ENCODE measurements around the gene SH3BGRL2.

SH3BGRL2 gene

GRCh38 chr6:79719248-79719960 lies 88.3 kb downstream of the SH3BGRL2 start:
- TF ChIP-seq POLR2AphosphoS5 (IDR thresholded peaks at IDR 0.05; ENCODE audit: low read depth) (no peak), REST (IDR thresholded peaks at IDR 0.05; ENCODE audit: insufficient replicate concordance, low read depth) (no peak), GABPA (IDR thresholded peaks at IDR 0.05; ENCODE audit: low read depth) (no peak), CTCF (IDR thresholded peaks at IDR 0.05; ENCODE audit: insufficient read depth, low read length) (no peak), SPI1 (IDR thresholded peaks at IDR 0.05; ENCODE audit: borderline replicate concordance, low read depth) (no peak)
- DNase-seq (ENCODE audit: low read depth in 1 of 2, low spot score in 1 of 2), result no peak
- H3K27ac ChIP-seq (replicated peaks), result no peak overlapping the region
- no peaks in the 10 kb centered on the region for H3K27me3 ChIP-seq (ENCODE audit: insufficient read depth, poor library complexity, severe bottlenecking)
- no peak overlapping the region for H3K4me3 ChIP-seq (replicated peaks; ENCODE audit: insufficient read depth, low read length)

- Histone ChIP-seq H3K27me3 (ENCODE audit: insufficient read depth, poor library complexity, severe bottlenecking) (no peaks in the 10 kb centered on the region), H3K4me3 (replicated peaks; ENCODE audit: insufficient read depth, low read length) (no peak overlapping the region), H3K27ac (replicated peaks) (no peak overlapping the region)
- no peak for DNase-seq (ENCODE audit: low read depth in 1 of 2, low spot score in 1 of 2)
- TF ChIP-seq SPI1 (IDR thresholded peaks at IDR 0.05; ENCODE audit: borderline replicate concordance, low read depth) (no peak), POLR2AphosphoS5 (IDR thresholded peaks at IDR 0.05; ENCODE audit: low read depth) (no peak), REST (IDR thresholded peaks at IDR 0.05; ENCODE audit: insufficient replicate concordance, low read depth) (no peak), GABPA (IDR thresholded peaks at IDR 0.05; ENCODE audit: low read depth) (no peak), CTCF (IDR thresholded peaks at IDR 0.05; ENCODE audit: insufficient read depth, low read length) (no peak)
These were observed 93.7 kb downstream of the SH3BGRL2 start for GRCh38 chr6:79724816-79725215.

GRCh38 chr6:79731471-79731870 lies 100.3 kb downstream of the SH3BGRL2 start:
- no peak overlapping the region for H3K4me3 ChIP-seq (replicated peaks; ENCODE audit: insufficient read depth, low read length)
- no peak overlapping the region for H3K27ac ChIP-seq (replicated peaks)
- no peaks in the 10 kb centered on the region for H3K27me3 ChIP-seq (ENCODE audit: insufficient read depth, poor library complexity, severe bottlenecking)
- DNase-seq (ENCODE audit: low read depth in 1 of 2, low spot score in 1 of 2), result no peak
- TF ChIP-seq CTCF (IDR thresholded peaks at IDR 0.05; ENCODE audit: insufficient read depth, low read length) (no peak), REST (IDR thresholded peaks at IDR 0.05; ENCODE audit: insufficient replicate concordance, low read depth) (no peak), POLR2AphosphoS5 (IDR thresholded peaks at IDR 0.05; ENCODE audit: low read depth) (no peak), SPI1 (IDR thresholded peaks at IDR 0.05; ENCODE audit: borderline replicate concordance, low read depth) (no peak), GABPA (IDR thresholded peaks at IDR 0.05; ENCODE audit: low read depth) (no peak)
